OCI-LY7 (cell line): Measurements from ENCODE around the gene WRNIP1. TPM values are rescaled to one million over a fixed set of nuclear protein-coding genes. Genes with fewer than 3 reads are reported as not detected.

Experiments
- BruUV-seq: library from RNA; stranded (reverse); fragments of 400-500 nt; replicated peaks from 2 replicates; lab custom pipeline; 2021; lab: Mats Ljungman, UMichigan
- CTCF ChIA-PET: fragments of 300-600 bp; sonication (Branson Sonifier 250); formaldehyde crosslinking; loops from one replicate; lab custom pipeline; 2022; ENCODE audit warnings: antibody characterized with exemption; ENCODE audit not compliant: unreplicated experiment; lab: Charles Lee
- POLR2A ChIA-PET: fragments of 300-600 bp; sonication (Branson Sonifier 250); formaldehyde crosslinking; loops from one replicate; lab custom pipeline; 2022; ENCODE audit warnings: antibody characterized with exemption; lab: Charles Lee
- DNase-seq: peaks from one replicate; pipeline ENCODE4 v3.0.0-alpha.2; 2015; ENCODE audit warnings: low spot score
- H2AFZ ChIP-seq: fragments of 200-600 bp; sonication (generic), shearing (Covaris generic); 2 replicates; pipeline ENCODE4 v1.6.1; 2014; ENCODE audit warnings: mild to moderate bottlenecking, antibody characterized with exemption, low read length, moderate library complexity
- H3K27ac ChIP-seq: fragments of 200-600 bp; sonication (generic); 2 replicates; pipeline ENCODE4 v1.5.1; 2014; ENCODE audit warnings: mixed run types, low read depth, mild to moderate bottlenecking, moderate library complexity, low read length, inconsistent platforms; ENCODE audit not compliant: poor library complexity, severe bottlenecking
- H3K36me3 ChIP-seq: fragments of 200-600 bp; sonication (generic); 2 replicates; pipeline ENCODE4 v1.6.1; 2014; ENCODE audit warnings: mild to moderate bottlenecking, antibody characterized with exemption, low read length, moderate library complexity, mixed read lengths; ENCODE audit not compliant: insufficient read depth
- H3K4me1 ChIP-seq: fragments of 200-600 bp; sonication (generic); 2 replicates; pipeline ENCODE4 v1.5.1; 2014; ENCODE audit warnings: mild to moderate bottlenecking, low read length; ENCODE audit not compliant: insufficient read depth, poor library complexity, severe bottlenecking
- H3K4me2 ChIP-seq: fragments of 200-600 bp; sonication (generic); 2 replicates; pipeline ENCODE4 v1.6.1; 2014; ENCODE audit warnings: mild to moderate bottlenecking, low read length
- H3K4me3 ChIP-seq: fragments of 200-600 bp; sonication (generic); 2 replicates; pipeline ENCODE4 v1.5.1; 2014; ENCODE audit warnings: mild to moderate bottlenecking, low read depth, low read length; ENCODE audit not compliant: poor library complexity, severe bottlenecking
- H3K79me2 ChIP-seq: fragments of 200-600 bp; sonication (generic); 2 replicates; pipeline ENCODE4 v1.6.1; 2016; ENCODE audit warnings: low read depth, mild to moderate bottlenecking, low read length, moderate library complexity, mixed read lengths; ENCODE audit not compliant: insufficient read depth
- H3K9me2 ChIP-seq: fragments of 200-600 bp; sonication (generic); 2 replicates; pipeline ENCODE4 v1.6.1; 2016; ENCODE audit warnings: mild to moderate bottlenecking, low read length, mixed read lengths; ENCODE audit not compliant: insufficient read depth
- H3K9me3 ChIP-seq: fragments of 200-600 bp; sonication (generic); 2 replicates; pipeline ENCODE4 v1.6.1; 2014; ENCODE audit warnings: mild to moderate bottlenecking, mixed run types, low read length, mixed read lengths
- H4K20me1 ChIP-seq: fragments of 200-600 bp; sonication (generic); 2 replicates; pipeline ENCODE4 v1.6.1; 2014; ENCODE audit warnings: mild to moderate bottlenecking, antibody characterized with exemption, low read length, moderate library complexity, mixed read lengths; ENCODE audit not compliant: insufficient read depth
- EZH2phosphoT487 ChIP-seq: fragments of 200-600 bp; sonication (generic); IDR thresholded peaks from 2 replicates; pipeline ENCODE4 v1.6.1; 2018; ENCODE audit warnings: low read depth, borderline replicate concordance, mild to moderate bottlenecking, mixed run types, antibody characterized with exemption, low read length, moderate library complexity, mixed read lengths
- intact Hi-C: fragments of 100-400 bp; cut with micrococcal nuclease; formaldehyde crosslinking; loops from one replicate; pipeline ENCODE4 v1.10.0; 2022; ENCODE audit not compliant: unreplicated experiment
- total RNA-seq, 2 experiments: library from RNA; depleted of rRNA in 1 of 2; stranded (reverse); fragments of >200 nt in 1 of 2; shearing (Covaris generic) in 1 of 2; gene quantifications; 2 replicates each; pipeline ENCODE4 v1.2.3, GENCODE V29; 2014 to 2022
- TF ChIP-seq, protein P1 (sequence below): fragments of 200-600 bp; sonication (generic); conservative IDR thresholded peaks from 2 replicates; pipeline ENCODE4 v1.5.1; 2014; ENCODE audit warnings: mild to moderate bottlenecking, antibody characterized with exemption, low read length, moderate library complexity, mixed read lengths

Gene WRNIP1
- total RNA-seq, 2 experiments from 2014 or later: 43.8 to 54.2 TPM

GRCh38 chr6:2756687-2757224, 8.4 kb upstream of the WRNIP1 start:
- H4K20me1 ChIP-seq: no peaks in the 10 kb centered on the region
- no peak for TF ChIP-seq EZH2phosphoT487
- TF ChIP-seq, protein P1, sequence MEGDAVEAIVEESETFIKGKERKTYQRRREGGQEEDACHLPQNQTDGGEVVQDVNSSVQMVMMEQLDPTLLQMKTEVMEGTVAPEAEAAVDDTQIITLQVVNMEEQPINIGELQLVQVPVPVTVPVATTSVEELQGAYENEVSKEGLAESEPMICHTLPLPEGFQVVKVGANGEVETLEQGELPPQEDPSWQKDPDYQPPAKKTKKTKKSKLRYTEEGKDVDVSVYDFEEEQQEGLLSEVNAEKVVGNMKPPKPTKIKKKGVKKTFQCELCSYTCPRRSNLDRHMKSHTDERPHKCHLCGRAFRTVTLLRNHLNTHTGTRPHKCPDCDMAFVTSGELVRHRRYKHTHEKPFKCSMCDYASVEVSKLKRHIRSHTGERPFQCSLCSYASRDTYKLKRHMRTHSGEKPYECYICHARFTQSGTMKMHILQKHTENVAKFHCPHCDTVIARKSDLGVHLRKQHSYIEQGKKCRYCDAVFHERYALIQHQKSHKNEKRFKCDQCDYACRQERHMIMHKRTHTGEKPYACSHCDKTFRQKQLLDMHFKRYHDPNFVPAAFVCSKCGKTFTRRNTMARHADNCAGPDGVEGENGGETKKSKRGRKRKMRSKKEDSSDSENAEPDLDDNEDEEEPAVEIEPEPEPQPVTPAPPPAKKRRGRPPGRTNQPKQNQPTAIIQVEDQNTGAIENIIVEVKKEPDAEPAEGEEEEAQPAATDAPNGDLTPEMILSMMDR: no peak
- no peaks in the 10 kb centered on the region for H3K4me1 ChIP-seq
- CTCF ChIA-PET: no interaction called here
- no peak overlapping the region for H3K27ac ChIP-seq
- peaks cover 5% of the 10 kb centered on the region; the same call in 1 of the 2 replicates for H3K9me3 ChIP-seq
- H2AFZ ChIP-seq: no peak overlapping the region
- POLR2A ChIA-PET: interaction anchor here (0.7 to 1.5 kb wide), 3 partner anchors 14 to 537 kb away, joined by 3 to 4 read pairs (median 4); no protein-coding TSS in a partner anchor
- BruUV-seq: no TSS peak
- no peaks in the 10 kb centered on the region for H3K36me3 ChIP-seq
- intact Hi-C loops: no loop called here
- H3K9me2 ChIP-seq: no peaks in the 10 kb centered on the region
- H3K79me2 ChIP-seq: no peaks in the 10 kb centered on the region
- H3K4me3 ChIP-seq: no peak overlapping the region
- no peak overlapping the region for H3K4me2 ChIP-seq
- DNase-seq: no peak

DNA sequence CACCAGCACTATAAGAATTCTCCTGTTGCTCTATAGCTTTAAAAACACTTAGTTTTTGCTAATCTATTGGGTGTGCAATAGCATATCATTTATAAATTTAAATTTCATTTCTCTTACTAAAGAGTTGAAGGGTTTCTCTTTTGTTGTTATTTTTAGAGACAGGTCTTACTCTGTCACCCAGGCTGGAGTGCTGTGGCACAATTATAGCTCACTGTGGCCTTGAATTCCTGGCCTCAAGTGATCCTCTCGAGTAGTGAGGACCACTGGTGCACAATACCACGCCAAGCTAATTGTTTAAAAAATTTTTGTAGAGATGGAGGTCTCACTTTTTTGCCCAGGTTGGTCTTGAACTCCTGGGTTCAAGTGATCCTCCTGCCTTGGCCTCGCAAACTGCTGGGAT, 6.2 kb upstream of the WRNIP1 start:
- DNase-seq: no peak
- Histone ChIP-seq H3K27ac (no peak overlapping the region), H3K4me2 (no peak overlapping the region), H3K79me2 (no peaks in the 10 kb centered on the region), H3K36me3 (no peaks in the 10 kb centered on the region; the same call in 1 of the 2 replicates), H3K4me1 (no peaks in the 10 kb centered on the region), H2AFZ (no peak overlapping the region), H3K4me3 (no peak overlapping the region), H4K20me1 (no peaks in the 10 kb centered on the region), H3K9me3 (peaks cover 5% of the 10 kb centered on the region; the same call in 1 of the 2 replicates), H3K9me2 (no peaks in the 10 kb centered on the region)
- POLR2A ChIA-PET: interaction anchor here (0.8 kb wide), 1 partner anchor 210 kb away, joined by 3 read pairs; no protein-coding TSS in a partner anchor
- CTCF ChIA-PET: interaction anchor here (1.8 kb wide), 1 partner anchor 9 kb away, joined by 5 read pairs; no protein-coding TSS in a partner anchor
- intact Hi-C loops: no loop called here
- TF ChIP-seq, protein P1: no peak
- TF ChIP-seq EZH2phosphoT487: no peak
- BruUV-seq: no TSS peak
